HEK293 (cell line): ENCODE measurements around the gene AKTIP.
"Not testable (repeated sequence)": the region's sequence is repeated elsewhere in the genome, so short reads cannot be mapped to it uniquely, and the experiment has no call there.

Source experiments
- CTCF ChIA-PET: fragments of 350-600 bp; formaldehyde crosslinking; extraction: SDS; loops from one replicate; lab custom pipeline; 2021; ENCODE audit warnings: antibody characterized with exemption; lab: Yijun Ruan, JAX
- POLR2A ChIA-PET: fragments of 300-600 bp; formaldehyde crosslinking; extraction: SDS; loops from one replicate; lab custom pipeline; 2020; ENCODE audit warnings: antibody characterized with exemption, inconsistent platforms; lab: Yijun Ruan, JAX
- H3K27ac ChIP-seq: fragments of 200-500 bp; sonication (Bioruptor generic); 2 replicates; pipeline ENCODE4 v1.5.1; 2014; ENCODE audit warnings: low read depth, low read length, control low read depth, inconsistent platforms; ENCODE audit errors: extremely low read depth
- H3K36me3 ChIP-seq, 2 experiments: fragments of 200-500 bp in 1 of 2; sonication (Bioruptor generic) in 1 of 2; 1 replicate in 1 of 2; 2 replicates in 1 of 2; pipeline ENCODE4 v1.5.1; 2014 to 2017; ENCODE audit warnings: inconsistent platforms in 2 of 2, low read length in 2 of 2; ENCODE audit not compliant: control insufficient read depth in 2 of 2, insufficient read depth in 1 of 2
- H3K4me1 ChIP-seq: fragments of 200-500 bp; sonication (Bioruptor generic); 2 replicates; pipeline ENCODE4 v1.5.1; 2014; ENCODE audit warnings: mild to moderate bottlenecking, low read length, inconsistent platforms; ENCODE audit not compliant: control insufficient read depth, insufficient read depth
- H3K4me3 ChIP-seq: 2 replicates; pipeline ENCODE4 v1.5.1; 2011; ENCODE audit warnings: low read depth, mild to moderate bottlenecking, control low read depth, low read length, moderate library complexity
- H3K9me3 ChIP-seq: fragments of 200-500 bp; sonication (Bioruptor generic); 2 replicates; pipeline ENCODE4 v1.5.1; 2014; ENCODE audit warnings: low read depth, low read length, inconsistent platforms; ENCODE audit not compliant: control insufficient read depth, insufficient read depth
- BCL11A ChIP-seq: fragments of 450-650 bp; formaldehyde crosslinking; IDR thresholded peaks from 2 replicates; pipeline ENCODE4 v1.5.1; 2016; ENCODE audit warnings: low read depth, missing biosample characterization, missing genetic modification characterization
- GLI4 ChIP-seq: fragments of 450-650 bp; formaldehyde crosslinking; IDR thresholded peaks from 2 replicates; pipeline ENCODE4 v1.5.1; 2016; ENCODE audit warnings: missing biosample characterization, missing genetic modification characterization
- OVOL3 ChIP-seq: fragments of 450-650 bp; formaldehyde crosslinking; IDR thresholded peaks from 2 replicates; pipeline ENCODE4 v1.5.1; 2016; ENCODE audit warnings: missing biosample characterization, missing genetic modification characterization
- SP2 ChIP-seq: fragments of 450-650 bp; formaldehyde crosslinking; IDR thresholded peaks from 2 replicates; pipeline ENCODE4 v1.5.1; 2016; ENCODE audit warnings: missing biosample characterization, missing genetic modification characterization
- TCF7L2 ChIP-seq: IDR thresholded peaks from 2 replicates; pipeline ENCODE4 v1.6.1; 2011; ENCODE audit warnings: low read depth, mild to moderate bottlenecking, inconsistent platforms, low read length, moderate library complexity, borderline replicate concordance
- WT1 ChIP-seq: fragments of 450-650 bp; formaldehyde crosslinking; IDR thresholded peaks from 2 replicates; pipeline ENCODE4 v1.5.1; 2016; ENCODE audit warnings: missing biosample characterization, missing genetic modification characterization
- ZBTB1 ChIP-seq: fragments of 450-650 bp; formaldehyde crosslinking; IDR thresholded peaks from 2 replicates; pipeline ENCODE4 v1.5.1; 2016; ENCODE audit warnings: missing biosample characterization, missing genetic modification characterization
- ZBTB21 ChIP-seq: fragments of 450-650 bp; formaldehyde crosslinking; IDR thresholded peaks from 2 replicates; pipeline ENCODE4 v1.5.1; 2017; ENCODE audit warnings: missing biosample characterization, missing genetic modification characterization
- ZBTB7A ChIP-seq: fragments of 450-650 bp; formaldehyde crosslinking; IDR thresholded peaks from 2 replicates; pipeline ENCODE4 v1.5.1; 2016; ENCODE audit warnings: low read depth, missing biosample characterization, missing genetic modification characterization
- ZFHX2 ChIP-seq: fragments of 450-650 bp; formaldehyde crosslinking; conservative IDR thresholded peaks from 2 replicates; pipeline ENCODE4 v1.5.1; 2016; ENCODE audit warnings: missing biosample characterization, missing genetic modification characterization
- ZIC2 ChIP-seq: fragments of 450-650 bp; formaldehyde crosslinking; IDR thresholded peaks from 2 replicates; pipeline ENCODE4 v1.5.1; 2016; ENCODE audit warnings: missing biosample characterization, missing genetic modification characterization
- ZNF114 ChIP-seq: fragments of 450-650 bp; formaldehyde crosslinking; IDR thresholded peaks from 2 replicates; pipeline ENCODE4 v1.5.0; 2017; ENCODE audit warnings: missing biosample characterization, missing genetic modification characterization
- ZNF223 ChIP-seq: fragments of 450-650 bp; formaldehyde crosslinking; IDR thresholded peaks from 2 replicates; pipeline ENCODE4 v1.5.1; 2016; ENCODE audit warnings: missing biosample characterization, missing genetic modification characterization
- ZNF266 ChIP-seq: fragments of 450-650 bp; formaldehyde crosslinking; IDR thresholded peaks from 2 replicates; pipeline ENCODE4 v1.5.1; 2016; ENCODE audit warnings: missing biosample characterization, missing genetic modification characterization, low read depth
- ZNF544 ChIP-seq: fragments of 450-650 bp; formaldehyde crosslinking; IDR thresholded peaks from 2 replicates; pipeline ENCODE4 v1.5.0; 2017; ENCODE audit warnings: missing biosample characterization, missing genetic modification characterization
- ZNF560 ChIP-seq: fragments of 450-650 bp; formaldehyde crosslinking; IDR thresholded peaks from 2 replicates; pipeline ENCODE4 v1.5.1; 2017; ENCODE audit warnings: missing biosample characterization, missing genetic modification characterization, borderline replicate concordance
- ZNF580 ChIP-seq: fragments of 450-650 bp; formaldehyde crosslinking; IDR thresholded peaks from 2 replicates; pipeline ENCODE4 v1.5.1; 2016; ENCODE audit warnings: missing biosample characterization, missing genetic modification characterization
- ZNF626 ChIP-seq: fragments of 450-650 bp; sonication (Bioruptor Pico); formaldehyde crosslinking; IDR thresholded peaks from 2 replicates; pipeline ENCODE4 v1.5.1; 2018; ENCODE audit warnings: missing biosample characterization, missing genetic modification characterization, inconsistent platforms
- ZNF785 ChIP-seq: fragments of 450-650 bp; formaldehyde crosslinking; IDR thresholded peaks from 2 replicates; pipeline ENCODE4 v1.5.1; 2016; ENCODE audit warnings: missing biosample characterization, missing genetic modification characterization
- TF ChIP-seq, protein P1 (sequence below): fragments of 450-650 bp; IDR thresholded peaks from 2 replicates; pipeline ENCODE4 v1.5.1; 2018; ENCODE audit warnings: missing biosample characterization, mild to moderate bottlenecking, missing genetic modification characterization
- TF ChIP-seq, protein P2 (sequence below): fragments of 450-650 bp; formaldehyde crosslinking; IDR thresholded peaks from 2 replicates; pipeline ENCODE4 v1.5.1; 2016; ENCODE audit warnings: missing biosample characterization, missing genetic modification characterization
- TF ChIP-seq, protein P3 (sequence below): fragments of 450-650 bp; formaldehyde crosslinking; IDR thresholded peaks from 2 replicates; pipeline ENCODE4 v1.5.1; 2016; ENCODE audit warnings: missing biosample characterization, missing genetic modification characterization
- TF ChIP-seq, protein P4 (sequence below): fragments of 450-650 bp; formaldehyde crosslinking; IDR thresholded peaks from 2 replicates; pipeline ENCODE4 v1.5.1; 2016; ENCODE audit warnings: missing biosample characterization, missing genetic modification characterization

AKTIP gene

GRCh38 chr16:53515811-53516210, 12.8 kb upstream of the AKTIP start:
- ChIA-PET POLR2A (no interaction called here), CTCF (no interaction called here)
- Histone ChIP-seq H3K4me3 (no peak overlapping the region), H3K36me3 (no peaks in the 10 kb centered on the region), H3K27ac (no peak overlapping the region), H3K9me3 (no peaks in the 10 kb centered on the region), H3K4me1 (no peaks in the 10 kb centered on the region)
- TF ChIP-seq GLI4 (tag by site-specific recombination) (no peak), SP2 (tag by site-specific recombination) (no peak), ZBTB21 (tag by site-specific recombination) (no peak), ZBTB1 (tag by site-specific recombination) (no peak), ZNF785 (tag by site-specific recombination) (no peak), ZIC2 (tag by site-specific recombination) (no peak), ZNF626 (tag by site-specific recombination) (no peak), ZNF560 (tag by site-specific recombination) (no peak), ZNF223 (tag by site-specific recombination) (no peak), BCL11A (no peak), WT1 (tag by site-specific recombination) (no peak)
- TF ChIP-seq, protein P1, sequence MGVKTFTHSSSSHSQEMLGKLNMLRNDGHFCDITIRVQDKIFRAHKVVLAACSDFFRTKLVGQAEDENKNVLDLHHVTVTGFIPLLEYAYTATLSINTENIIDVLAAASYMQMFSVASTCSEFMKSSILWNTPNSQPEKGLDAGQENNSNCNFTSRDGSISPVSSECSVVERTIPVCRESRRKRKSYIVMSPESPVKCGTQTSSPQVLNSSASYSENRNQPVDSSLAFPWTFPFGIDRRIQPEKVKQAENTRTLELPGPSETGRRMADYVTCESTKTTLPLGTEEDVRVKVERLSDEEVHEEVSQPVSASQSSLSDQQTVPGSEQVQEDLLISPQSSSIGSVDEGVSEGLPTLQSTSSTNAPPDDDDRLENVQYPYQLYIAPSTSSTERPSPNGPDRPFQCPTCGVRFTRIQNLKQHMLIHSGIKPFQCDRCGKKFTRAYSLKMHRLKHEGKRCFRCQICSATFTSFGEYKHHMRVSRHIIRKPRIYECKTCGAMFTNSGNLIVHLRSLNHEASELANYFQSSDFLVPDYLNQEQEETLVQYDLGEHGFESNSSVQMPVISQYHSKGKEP (tag by site-specific recombination), result no peak
- TF ChIP-seq, protein P2, sequence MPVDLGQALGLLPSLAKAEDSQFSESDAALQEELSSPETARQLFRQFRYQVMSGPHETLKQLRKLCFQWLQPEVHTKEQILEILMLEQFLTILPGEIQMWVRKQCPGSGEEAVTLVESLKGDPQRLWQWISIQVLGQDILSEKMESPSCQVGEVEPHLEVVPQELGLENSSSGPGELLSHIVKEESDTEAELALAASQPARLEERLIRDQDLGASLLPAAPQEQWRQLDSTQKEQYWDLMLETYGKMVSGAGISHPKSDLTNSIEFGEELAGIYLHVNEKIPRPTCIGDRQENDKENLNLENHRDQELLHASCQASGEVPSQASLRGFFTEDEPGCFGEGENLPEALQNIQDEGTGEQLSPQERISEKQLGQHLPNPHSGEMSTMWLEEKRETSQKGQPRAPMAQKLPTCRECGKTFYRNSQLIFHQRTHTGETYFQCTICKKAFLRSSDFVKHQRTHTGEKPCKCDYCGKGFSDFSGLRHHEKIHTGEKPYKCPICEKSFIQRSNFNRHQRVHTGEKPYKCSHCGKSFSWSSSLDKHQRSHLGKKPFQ (tag by site-specific recombination), result no peak
- TF ChIP-seq, protein P3, sequence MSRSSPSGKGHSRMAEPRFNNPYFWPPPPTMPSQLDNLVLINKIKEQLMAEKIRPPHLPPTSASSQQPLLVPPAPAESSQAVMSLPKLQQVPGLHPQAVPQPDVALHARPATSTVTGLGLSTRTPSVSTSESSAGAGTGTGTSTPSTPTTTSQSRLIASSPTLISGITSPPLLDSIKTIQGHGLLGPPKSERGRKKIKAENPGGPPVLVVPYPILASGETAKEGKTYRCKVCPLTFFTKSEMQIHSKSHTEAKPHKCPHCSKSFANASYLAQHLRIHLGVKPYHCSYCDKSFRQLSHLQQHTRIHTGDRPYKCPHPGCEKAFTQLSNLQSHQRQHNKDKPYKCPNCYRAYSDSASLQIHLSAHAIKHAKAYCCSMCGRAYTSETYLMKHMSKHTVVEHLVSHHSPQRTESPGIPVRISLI, result no peak
- TF ChIP-seq, protein P4, sequence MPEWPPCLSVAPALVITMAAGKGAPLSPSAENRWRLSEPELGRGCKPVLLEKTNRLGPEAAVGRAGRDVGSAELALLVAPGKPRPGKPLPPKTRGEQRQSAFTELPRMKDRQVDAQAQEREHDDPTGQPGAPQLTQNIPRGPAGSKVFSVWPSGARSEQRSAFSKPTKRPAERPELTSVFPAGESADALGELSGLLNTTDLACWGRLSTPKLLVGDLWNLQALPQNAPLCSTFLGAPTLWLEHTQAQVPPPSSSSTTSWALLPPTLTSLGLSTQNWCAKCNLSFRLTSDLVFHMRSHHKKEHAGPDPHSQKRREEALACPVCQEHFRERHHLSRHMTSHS (tag by site-specific recombination), result no peak

- no peaks in the 10 kb centered on the region for H3K4me1 ChIP-seq
- H3K9me3 ChIP-seq, result no peaks in the 10 kb centered on the region
- ChIA-PET CTCF (no interaction called here), POLR2A (no interaction called here)
- no peaks in the 10 kb centered on the region for H3K36me3 ChIP-seq
- no peak overlapping the region for H3K27ac ChIP-seq
- H3K4me3 ChIP-seq, result no peak overlapping the region
- TF ChIP-seq ZBTB7A (tag by site-specific recombination) (no peak), ZNF580 (tag by site-specific recombination) (no peak), ZFHX2 (tag by site-specific recombination) (no peak), ZNF544 (no peak), TCF7L2 (no peak), OVOL3 (tag by site-specific recombination) (no peak), ZNF114 (no peak), ZNF266 (no peak)
Observed at GRCh38 chr16:53515259-53515658, 12.2 kb upstream of the AKTIP start.

DNA sequence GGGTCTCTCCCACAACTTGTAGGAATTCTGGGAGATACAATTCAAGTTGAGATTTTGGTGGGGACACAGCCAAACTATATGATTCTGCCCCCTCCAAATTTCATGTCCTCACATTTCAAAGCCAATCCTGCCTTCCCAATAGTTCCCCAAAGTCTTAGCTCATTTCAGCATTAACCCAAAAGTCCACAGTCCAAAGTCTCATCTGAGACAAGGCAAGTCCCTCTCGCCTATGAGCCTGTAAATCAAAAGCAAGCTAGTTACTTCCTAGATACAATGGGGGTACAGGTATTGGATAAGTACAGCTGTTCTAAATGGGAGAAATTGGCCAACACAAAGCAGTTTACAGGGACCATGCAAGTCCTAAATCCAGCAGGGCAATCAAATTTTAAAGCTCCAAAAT, 9.8 kb upstream of the AKTIP start:
- H3K4me1 ChIP-seq, H3K36me3 ChIP-seq, H3K9me3 ChIP-seq, POLR2A ChIA-PET, H3K27ac ChIP-seq, H3K4me3 ChIP-seq: not testable (repeated sequence)
- CTCF ChIA-PET, result interaction anchor here (0.6 to 0.7 kb wide), 2 partner anchors 157 to 1513 kb away, joined by 3 read pairs; no protein-coding TSS in a partner anchor
